H1 (cell line): ENCODE measurements around the gene HMCN2. TPM values are rescaled to one million over a fixed set of nuclear protein-coding genes. Genes with fewer than 3 reads are reported as not detected.

Source experiments
- CTCF ChIA-PET: fragments of 300-600 bp; sonication (Branson Sonifier 250); formaldehyde crosslinking; loops from one replicate; lab custom pipeline; 2021; ENCODE audit not compliant: partially characterized antibody; lab: Charles Lee
- POLR2A ChIA-PET: fragments of 300-600 bp; sonication (Branson Sonifier 250); formaldehyde crosslinking; loops from one replicate; lab custom pipeline; 2021; ENCODE audit warnings: inconsistent platforms; ENCODE audit not compliant: partially characterized antibody; lab: Charles Lee
- DNase-seq, 2 experiments: peaks; one replicate each; pipeline versions ENCODE4 v3.0.0 to v3.0.0-alpha.2; 2010 to 2022; ENCODE audit warnings: low spot score in 2 of 2, low read depth in 1 of 2, mixed read lengths in 1 of 2
- FAIRE-seq: peaks from 2 replicates; lab custom pipeline; 2011; peaks lifted over from hg19 to GRCh38; lab: Jason Lieb, UNC
- H2AFZ ChIP-seq: 2 replicates; pipeline ENCODE4 v1.8.1; 2012; ENCODE audit warnings: low read length, inconsistent platforms
- H2AK5ac ChIP-seq: 2 replicates; pipeline ENCODE4 v1.6.1; 2013; ENCODE audit warnings: low read depth, low read length
- H2BK120ac ChIP-seq: replicated peaks from 2 replicates; pipeline ENCODE3; 2013; ENCODE audit warnings: low read depth, low read length, inconsistent platforms
- H2BK12ac ChIP-seq: 2 replicates; pipeline ENCODE4 v1.6.1; 2013; ENCODE audit warnings: low read depth, low read length
- H2BK15ac ChIP-seq: 2 replicates; pipeline ENCODE4 v1.6.1; 2013; ENCODE audit warnings: low read length
- H2BK20ac ChIP-seq: 2 replicates; pipeline ENCODE4 v1.6.1; 2013; ENCODE audit warnings: low read length
- H2BK5ac ChIP-seq: 2 replicates; pipeline ENCODE4 v1.6.1; 2013; ENCODE audit warnings: low read depth, low read length
- H3K14ac ChIP-seq: 2 replicates; pipeline ENCODE4 v1.6.1; 2013; ENCODE audit warnings: inconsistent platforms; ENCODE audit not compliant: insufficient read length
- H3K18ac ChIP-seq: 2 replicates; pipeline ENCODE4 v1.6.1; 2013; ENCODE audit warnings: low read length; ENCODE audit errors: extremely low read depth
- H3K23ac ChIP-seq: 2 replicates; pipeline ENCODE4 v1.6.1; 2013; ENCODE audit warnings: inconsistent platforms; ENCODE audit not compliant: insufficient read length
- H3K23me2 ChIP-seq: 2 replicates; pipeline ENCODE4 v1.6.1; 2013; ENCODE audit warnings: low read depth, low read length
- H3K27ac ChIP-seq: 2 replicates; pipeline ENCODE4 v1.6.1; 2011; ENCODE audit warnings: low read depth, low read length, inconsistent platforms
- H3K27me3 ChIP-seq, 4 experiments: replicated peaks in 1 of 4; 1 replicate in 1 of 4; 2 replicates in 3 of 4; pipeline versions ENCODE4 v1.6.1 to v1.8.1; 2011 to 2013; ENCODE audit warnings: low read length in 3 of 4, mild to moderate bottlenecking in 3 of 4, inconsistent platforms in 2 of 4, mixed read lengths in 2 of 4, moderate library complexity in 1 of 4; ENCODE audit not compliant: control insufficient read depth in 3 of 4, insufficient read depth in 3 of 4; ENCODE audit errors: extremely low read depth in 1 of 4
- H3K36me3 ChIP-seq, 4 experiments: 2 replicates each; pipeline versions ENCODE4 v1.6.1 to v1.8.1; 2011 to 2013; ENCODE audit warnings: mild to moderate bottlenecking in 4 of 4, low read length in 3 of 4, moderate library complexity in 2 of 4, control low read depth in 1 of 4, inconsistent platforms in 1 of 4; ENCODE audit not compliant: insufficient read depth in 4 of 4, control insufficient read depth in 2 of 4
- H3K4ac ChIP-seq: replicated peaks from 2 replicates; pipeline ENCODE3; 2013; ENCODE audit warnings: low read length, low read depth, mixed read lengths, inconsistent platforms; ENCODE audit not compliant: insufficient read length
- H3K4me1 ChIP-seq, 4 experiments: replicated peaks in 1 of 4; 1 replicate in 1 of 4; 2 replicates in 3 of 4; pipeline versions ENCODE4 v1.6.1 to v1.8.1; 2011 to 2013; ENCODE audit warnings: low read length in 3 of 4, inconsistent platforms in 2 of 4, mixed read lengths in 1 of 4; ENCODE audit not compliant: insufficient read depth in 4 of 4, control insufficient read depth in 3 of 4
- H3K4me2 ChIP-seq, 2 experiments: 2 replicates each; pipeline versions ENCODE4 v1.6.1 to v1.8.1; 2011 to 2013; ENCODE audit warnings: low read depth in 2 of 2, low read length in 2 of 2, control low read depth in 1 of 2, inconsistent platforms in 1 of 2, mild to moderate bottlenecking in 1 of 2; ENCODE audit not compliant: insufficient read depth in 1 of 2
- H3K4me3 ChIP-seq, 4 experiments: fragments of 200-600, 300-600 bp in 1 of 4; sonication (generic), shearing (Covaris generic), sonication (Bioruptor Twin) in 1 of 4; 2 replicates each; pipeline versions ENCODE4 v1.5.1 to v1.8.1; 2011 to 2016; ENCODE audit warnings: low read length in 4 of 4, low read depth in 3 of 4, control low read depth in 2 of 4, inconsistent platforms in 2 of 4, mild to moderate bottlenecking in 2 of 4, mixed read lengths in 1 of 4, moderate library complexity in 1 of 4; ENCODE audit not compliant: insufficient read depth in 2 of 4; ENCODE audit errors: extremely low read depth in 1 of 4
- H3K56ac ChIP-seq: replicated peaks from 2 replicates; pipeline ENCODE3; 2013; ENCODE audit warnings: low read depth, mild to moderate bottlenecking, mixed read lengths, low read length, inconsistent platforms; ENCODE audit not compliant: insufficient read length
- H3K79me1 ChIP-seq: 2 replicates; pipeline ENCODE4 v1.6.1; 2013; ENCODE audit warnings: low read depth, low read length, control low read depth
- H3K79me2 ChIP-seq, 2 experiments: 2 replicates each; pipeline versions ENCODE4 v1.6.1 to v1.8.1; 2012 to 2013; ENCODE audit warnings: low read length in 2 of 2, mild to moderate bottlenecking in 2 of 2, inconsistent platforms in 1 of 2; ENCODE audit not compliant: insufficient read depth in 2 of 2, control insufficient read depth in 1 of 2
- H3K9ac ChIP-seq, 4 experiments: replicated peaks in 1 of 4; 1 replicate in 1 of 4; 2 replicates in 3 of 4; pipeline versions ENCODE4 v1.6.1 to v1.8.1; 2011 to 2013; ENCODE audit warnings: low read depth in 3 of 4, low read length in 3 of 4, control low read depth in 2 of 4, mild to moderate bottlenecking in 2 of 4, moderate library complexity in 2 of 4, inconsistent platforms in 1 of 4; ENCODE audit errors: extremely low read depth in 1 of 4
- H3K9me3 ChIP-seq, 2 experiments: 2 replicates each; pipeline versions ENCODE4 v1.6.1 to v1.8.1; 2012 to 2013; ENCODE audit warnings: mild to moderate bottlenecking in 2 of 2, moderate library complexity in 2 of 2, control low read depth in 1 of 2, inconsistent platforms in 1 of 2, low read depth in 1 of 2, low read length in 1 of 2, mixed read lengths in 1 of 2; ENCODE audit not compliant: insufficient read depth in 2 of 2
- H4K20me1 ChIP-seq, 2 experiments: replicated peaks in 1 of 2; 2 replicates each; pipeline versions ENCODE3 to v1.8.1; 2011 to 2013; ENCODE audit warnings: inconsistent platforms in 2 of 2, low read length in 2 of 2, mild to moderate bottlenecking in 1 of 2; ENCODE audit not compliant: insufficient read depth in 2 of 2, control insufficient read depth in 1 of 2
- H4K5ac ChIP-seq: 2 replicates; pipeline ENCODE4 v1.6.1; 2013; ENCODE audit warnings: low read length, low read depth, mixed read lengths, inconsistent platforms; ENCODE audit not compliant: insufficient read length
- H4K8ac ChIP-seq: 2 replicates; pipeline ENCODE4 v1.8.0; 2013; ENCODE audit warnings: mild to moderate bottlenecking, moderate library complexity, low read length, inconsistent platforms; ENCODE audit not compliant: insufficient read depth; ENCODE audit errors: extremely low read depth
- H4K91ac ChIP-seq: replicated peaks from 2 replicates; pipeline ENCODE3; 2013; ENCODE audit warnings: low read length, mixed read lengths, inconsistent platforms; ENCODE audit not compliant: insufficient read length
- BACH1 ChIP-seq: IDR thresholded peaks from 2 replicates; pipeline ENCODE4 v1.6.1; 2012; ENCODE audit warnings: low read length, improper control_type of control experiment
- CBX8 ChIP-seq: fragments of 300-800, 300-1000 bp; sonication (generic); IDR thresholded peaks from 2 replicates; pipeline ENCODE4 v1.7.1; 2016; ENCODE audit warnings: low read depth, low read length, borderline replicate concordance
- CEBPB ChIP-seq: IDR thresholded peaks from 2 replicates; pipeline ENCODE4 v1.6.1; 2012; ENCODE audit warnings: low read depth, low read length
- CHD1 ChIP-seq: IDR thresholded peaks from 2 replicates; pipeline ENCODE4 v1.6.1; 2012; ENCODE audit warnings: low read depth, low read length, improper control_type of control experiment
- CHD2 ChIP-seq: IDR thresholded peaks from 2 replicates; pipeline ENCODE4 v1.6.1; 2012; ENCODE audit warnings: low read length, improper control_type of control experiment
- EGR1 ChIP-seq: IDR thresholded peaks from 2 replicates; pipeline ENCODE4 v1.6.1; 2011; ENCODE audit warnings: low read depth, low read length, borderline replicate concordance
- JUN ChIP-seq: IDR thresholded peaks from 2 replicates; pipeline ENCODE4 v1.6.1; 2011; ENCODE audit warnings: low read depth, mild to moderate bottlenecking, improper control_type of control experiment, low read length
- RFX5 ChIP-seq: IDR thresholded peaks from 2 replicates; pipeline ENCODE4 v1.6.1; 2011; ENCODE audit warnings: low read depth, low read length, improper control_type of control experiment, borderline replicate concordance
- RXRA ChIP-seq: IDR thresholded peaks from 2 replicates; pipeline ENCODE4 v1.6.1; 2011; ENCODE audit warnings: low read depth, mild to moderate bottlenecking, low read length, moderate library complexity; ENCODE audit not compliant: insufficient read depth
- SAP30 ChIP-seq: fragments of 300-600 bp; sonication (generic); IDR thresholded peaks from 2 replicates; pipeline ENCODE4 v1.7.1; 2012; ENCODE audit warnings: low read length, moderate library complexity, mild to moderate bottlenecking, inconsistent platforms; ENCODE audit not compliant: insufficient read depth, insufficient replicate concordance
- SP2 ChIP-seq: IDR thresholded peaks from 2 replicates; pipeline ENCODE4 v1.6.1; 2012; ENCODE audit warnings: mild to moderate bottlenecking, low read length, inconsistent platforms
- SUZ12 ChIP-seq: fragments of 200-600 bp; sonication (generic); IDR thresholded peaks from 2 replicates; pipeline ENCODE4 v1.6.1; 2012; ENCODE audit warnings: mild to moderate bottlenecking, inconsistent platforms, low read length, moderate library complexity, mixed read lengths
- TEAD4 ChIP-seq: IDR thresholded peaks from 2 replicates; pipeline ENCODE4 v1.6.1; 2012; ENCODE audit warnings: low read depth, low read length, inconsistent platforms, mixed read lengths
- YY1 ChIP-seq: IDR thresholded peaks from 2 replicates; pipeline ENCODE4 v1.6.1; 2011; ENCODE audit warnings: low read depth, mild to moderate bottlenecking, low read length
- WGBS, 2 experiments: shearing (Covaris generic) in 1 of 2; methylation state at CpG; one replicate each; pipeline versions ENCODE4 v1.1.6 to v1.1.7; 2013 to 2015; ENCODE audit warnings: low lambda C conversion rate in 2 of 2, mixed read lengths in 2 of 2, inconsistent platforms in 1 of 2, low coverage in 1 of 2, missing lambda C conversion rate in 1 of 2; ENCODE audit not compliant: insufficient replicate concordance in 2 of 2, insufficient coverage in 1 of 2, insufficient read length in 1 of 2; ENCODE audit errors: extremely low coverage in 1 of 2, missing lambda C conversion rate in 1 of 2; 5-methylcytosine and 5-hydroxymethylcytosine counted together
- polyA plus RNA-seq, 7 experiments: library from polyadenylated mRNA; depleted of rRNA in 3 of 7; stranded (reverse) in 5 of 7; unstranded in 2 of 7; fragments of >200 nt in 5 of 7; fragments of 200-250 nt in 2 of 7; gene quantifications; 1 replicate in 5 of 7; 2 replicates in 1 of 7; 4 replicates in 1 of 7; pipeline versions ENCODE4 v1.2.1 to v1.2.3, GENCODE V29; 2011 to 2013; ENCODE audit warnings: missing spikeins in 2 of 7, mixed read lengths in 2 of 7
- total RNA-seq: library from RNA; stranded (reverse); fragmentation: NEBNext Ultra II Directional; extraction: Animal tissue kit (Norgen Biotek cat#: 25700); gene quantifications from 2 replicates; pipeline ENCODE4 v1.2.1, GENCODE V29; 2021

Gene HMCN2
- total and polyA plus RNA-seq, 2 of the 8 experiments (the other 6 are each of a cell fraction or from before 2014, with no cell fraction given) = 5.0 to 9.1 TPM

GRCh38 chr9:130458027-130458803 is 192.7 kb downstream of the HMCN2 start:
- Histone ChIP-seq H3K4me3 (no peak overlapping the region), H3K9me3 (no peaks in the 10 kb centered on the region), H3K27me3 (no peaks in the 10 kb centered on the region), H3K23me2 (peaks cover 8% of the 10 kb centered on the region; the same call in 1 of the 2 replicates), H3K14ac (no peak overlapping the region), H2BK120ac (no peak overlapping the region), H3K56ac (no peak overlapping the region), H2BK20ac (no peak overlapping the region), H3K79me2 (no peaks in the 10 kb centered on the region), H2BK15ac (no peak overlapping the region), H2BK12ac (no peak overlapping the region), H2AK5ac (no peak overlapping the region), H4K91ac (no peak overlapping the region), H4K8ac (no peak overlapping the region), H3K36me3 (peaks cover 0 to 14% (median 0%) of the 10 kb centered on the region in 4 experiments; a peak in 4 of 8 replicates), H3K18ac (no peak overlapping the region), H3K23ac (no peak overlapping the region), H4K20me1 (peaks cover 0 to 6% of the 10 kb centered on the region in 2 experiments), H3K79me1 (no peaks in the 10 kb centered on the region), H4K5ac (no peak overlapping the region), H3K4me1 (no peaks in the 10 kb centered on the region; a peak in 1 of 7 replicates), H3K27ac (no peak overlapping the region), H2BK5ac (no peak overlapping the region), H3K4ac (no peak overlapping the region), H2AFZ (no peak overlapping the region), H3K9ac (no peak overlapping the region), H3K4me2 (no peak overlapping the region)
- 92% methylated on average over 22 of the region's 23 CpGs; no CpG with 5 or more reads in 1 of the 2 experiments for WGBS, 2 experiments
- POLR2A ChIA-PET = interaction anchor here (3.5 kb wide), 1 partner anchor 10 kb away, joined by 10 read pairs; no protein-coding TSS in a partner anchor
- DNase-seq (no peak), FAIRE-seq (no peak)
- CTCF ChIA-PET = interaction anchor here (0.7 to 11.9 kb wide), 6 partner anchors 19 to 249 kb away, joined by 3 to 136 read pairs (median 4); partner anchors contain the start of gene EXOSC2
- no peak for TF ChIP-seq CHD1
- TF ChIP-seq TEAD4 = no peak
- no peak for TF ChIP-seq EGR1
- no peak for TF ChIP-seq RXRA
- TF ChIP-seq SP2 = no peak
- TF ChIP-seq BACH1 = no peak
- TF ChIP-seq YY1 = no peak
- TF ChIP-seq SAP30 = no peak
- TF ChIP-seq CBX8 = no peak
- TF ChIP-seq CEBPB = no peak
- TF ChIP-seq CHD2 = no peak
- TF ChIP-seq RFX5 = no peak
- TF ChIP-seq JUN = no peak
- no peak for TF ChIP-seq SUZ12
